A549 (cell line): Measurements from ENCODE around the gene CPN1.

Experiments
- CEBPB ChIP-seq, 2 experiments: fragments of >200 bp in 1 of 2; sonication (Bioruptor Twin) in 1 of 2; formaldehyde crosslinking in 1 of 2; IDR thresholded peaks; 2 replicates each; pipeline ENCODE4 v1.6.1; 2012 to 2016
- EHF ChIP-seq: fragments of 250-450 bp; sonication (Bioruptor Pico); IDR thresholded peaks from 2 replicates; pipeline ENCODE4 v1.5.0; 2020; ENCODE audit warnings: mild to moderate bottlenecking
- JUN ChIP-seq, 2 experiments: fragments of >200 bp; sonication (Bioruptor Twin); formaldehyde crosslinking; IDR thresholded peaks; 2 replicates in 1 of 2; 3 replicates in 1 of 2; pipeline ENCODE4 v1.6.1; 2016 to 2017
- MYC ChIP-seq: IDR thresholded peaks from 2 replicates; pipeline ENCODE4 v1.6.1; 2012; ENCODE audit warnings: mild to moderate bottlenecking, inconsistent platforms, low read length, improper control_type of control experiment, borderline replicate concordance
- NPAS2 ChIP-seq: fragments of 250-450 bp; sonication (Bioruptor Pico); IDR thresholded peaks from 2 replicates; pipeline ENCODE4 v1.8.0; 2022; ENCODE audit warnings: mild to moderate bottlenecking, moderate library complexity, borderline replicate concordance
- POLR2A ChIP-seq: IDR thresholded peaks from 2 replicates; pipeline ENCODE4 v1.6.1; 2012; ENCODE audit warnings: mild to moderate bottlenecking, low read length
- RFX5 ChIP-seq: fragments of 450-650 bp; IDR thresholded peaks from 2 replicates; pipeline ENCODE4 v1.7.1; 2014; ENCODE audit warnings: antibody characterized with exemption, mild to moderate bottlenecking, moderate library complexity
- TP53 ChIP-seq: fragments of 250-450 bp; sonication (Bioruptor Pico); IDR thresholded peaks from 2 replicates; pipeline ENCODE4 v1.5.0; 2021; ENCODE audit warnings: mild to moderate bottlenecking, moderate library complexity
- ZC3H11A ChIP-seq: fragments of 450-650 bp; IDR thresholded peaks from 2 replicates; pipeline ENCODE4 v1.6.1; 2014; ENCODE audit warnings: antibody characterized with exemption, mild to moderate bottlenecking
- TF ChIP-seq, protein P1 (sequence below): fragments of >200 bp; sonication (Bioruptor Twin); formaldehyde crosslinking; IDR thresholded peaks from 3 replicates; pipeline ENCODE4 v1.5.1; 2016
- TF ChIP-seq, protein P2 (sequence below): fragments of >200 bp; sonication (Bioruptor Twin); formaldehyde crosslinking; IDR thresholded peaks from 3 replicates; pipeline ENCODE4 v1.6.1; 2016
- TF ChIP-seq, protein P3 (sequence below): IDR thresholded peaks from 2 replicates; pipeline ENCODE4 v1.6.1; 2012; ENCODE audit warnings: low read depth, borderline replicate concordance

DNA sequence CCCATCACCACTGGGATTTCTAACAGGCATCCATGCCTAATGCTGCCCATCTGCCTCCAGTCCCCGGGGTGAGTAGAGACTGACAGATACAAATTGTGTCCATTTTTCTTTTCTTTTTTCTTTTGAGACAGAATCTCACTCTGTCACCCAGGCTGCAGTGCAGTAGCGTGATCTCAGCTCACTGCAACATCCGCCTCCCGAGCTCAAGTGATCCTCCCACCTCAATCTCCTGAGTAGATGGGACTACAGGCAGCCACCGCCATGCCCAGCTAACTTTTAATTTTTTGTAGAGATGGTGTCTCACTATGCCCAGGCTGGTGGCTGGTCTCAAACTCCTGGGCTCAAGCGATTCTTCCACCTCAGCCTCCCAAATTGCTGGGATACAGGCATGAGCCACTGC is 7.6 kb upstream of the CPN1 start:
- TF ChIP-seq, protein P1, sequence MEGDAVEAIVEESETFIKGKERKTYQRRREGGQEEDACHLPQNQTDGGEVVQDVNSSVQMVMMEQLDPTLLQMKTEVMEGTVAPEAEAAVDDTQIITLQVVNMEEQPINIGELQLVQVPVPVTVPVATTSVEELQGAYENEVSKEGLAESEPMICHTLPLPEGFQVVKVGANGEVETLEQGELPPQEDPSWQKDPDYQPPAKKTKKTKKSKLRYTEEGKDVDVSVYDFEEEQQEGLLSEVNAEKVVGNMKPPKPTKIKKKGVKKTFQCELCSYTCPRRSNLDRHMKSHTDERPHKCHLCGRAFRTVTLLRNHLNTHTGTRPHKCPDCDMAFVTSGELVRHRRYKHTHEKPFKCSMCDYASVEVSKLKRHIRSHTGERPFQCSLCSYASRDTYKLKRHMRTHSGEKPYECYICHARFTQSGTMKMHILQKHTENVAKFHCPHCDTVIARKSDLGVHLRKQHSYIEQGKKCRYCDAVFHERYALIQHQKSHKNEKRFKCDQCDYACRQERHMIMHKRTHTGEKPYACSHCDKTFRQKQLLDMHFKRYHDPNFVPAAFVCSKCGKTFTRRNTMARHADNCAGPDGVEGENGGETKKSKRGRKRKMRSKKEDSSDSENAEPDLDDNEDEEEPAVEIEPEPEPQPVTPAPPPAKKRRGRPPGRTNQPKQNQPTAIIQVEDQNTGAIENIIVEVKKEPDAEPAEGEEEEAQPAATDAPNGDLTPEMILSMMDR: no peak
- TF ChIP-seq, protein P2, sequence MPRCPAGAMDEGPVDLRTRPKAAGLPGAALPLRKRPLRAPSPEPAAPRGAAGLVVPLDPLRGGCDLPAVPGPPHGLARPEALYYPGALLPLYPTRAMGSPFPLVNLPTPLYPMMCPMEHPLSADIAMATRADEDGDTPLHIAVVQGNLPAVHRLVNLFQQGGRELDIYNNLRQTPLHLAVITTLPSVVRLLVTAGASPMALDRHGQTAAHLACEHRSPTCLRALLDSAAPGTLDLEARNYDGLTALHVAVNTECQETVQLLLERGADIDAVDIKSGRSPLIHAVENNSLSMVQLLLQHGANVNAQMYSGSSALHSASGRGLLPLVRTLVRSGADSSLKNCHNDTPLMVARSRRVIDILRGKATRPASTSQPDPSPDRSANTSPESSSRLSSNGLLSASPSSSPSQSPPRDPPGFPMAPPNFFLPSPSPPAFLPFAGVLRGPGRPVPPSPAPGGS: no peak
- TF ChIP-seq RFX5 (no peak), ZC3H11A (no peak), MYC (no peak), POLR2A (no peak), NPAS2 (no peak), TP53 (no peak), CEBPB (IDR thresholded peaks at IDR 0.05) (no peak), JUN (IDR thresholded peaks at IDR 0.05) (no peak), EHF (CRISPR knock-in tag) (no peak)
- TF ChIP-seq, protein P3, sequence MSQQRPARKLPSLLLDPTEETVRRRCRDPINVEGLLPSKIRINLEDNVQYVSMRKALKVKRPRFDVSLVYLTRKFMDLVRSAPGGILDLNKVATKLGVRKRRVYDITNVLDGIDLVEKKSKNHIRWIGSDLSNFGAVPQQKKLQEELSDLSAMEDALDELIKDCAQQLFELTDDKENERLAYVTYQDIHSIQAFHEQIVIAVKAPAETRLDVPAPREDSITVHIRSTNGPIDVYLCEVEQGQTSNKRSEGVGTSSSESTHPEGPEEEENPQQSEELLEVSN: no peak
